OCI-LY7 (cell line): ENCODE data around the gene GCLM.

Experiments
- CTCF ChIP-seq: fragments of 200-600 bp; sonication (generic); conservative IDR thresholded peaks from 2 replicates; pipeline ENCODE4 v1.5.1; 2014; ENCODE audit warnings: mild to moderate bottlenecking, antibody characterized with exemption, low read length, moderate library complexity, mixed read lengths
- EZH2phosphoT487 ChIP-seq: fragments of 200-600 bp; sonication (generic); IDR thresholded peaks from 2 replicates; pipeline ENCODE4 v1.6.1; 2018; ENCODE audit warnings: low read depth, borderline replicate concordance, mild to moderate bottlenecking, mixed run types, antibody characterized with exemption, low read length, moderate library complexity, mixed read lengths

DNA sequence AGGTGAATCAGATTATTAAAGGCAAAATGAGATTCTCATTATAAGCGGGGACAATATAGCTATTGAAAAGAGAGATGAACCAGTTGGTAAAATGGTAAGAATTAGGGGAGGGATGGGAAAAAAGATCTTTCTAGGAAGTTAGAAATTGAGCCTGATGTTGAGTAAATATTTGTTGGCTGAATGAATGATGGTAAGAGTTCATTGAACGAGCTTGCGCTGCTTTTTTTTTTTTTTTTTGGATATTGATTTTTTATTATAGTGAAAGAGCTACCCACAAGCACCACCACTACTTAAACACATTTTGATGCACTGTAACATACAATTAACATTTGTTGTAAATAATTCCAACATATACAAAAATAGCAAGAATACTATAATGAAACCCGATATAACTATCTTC is 1.1 kb upstream of the GCLM start:
- TF ChIP-seq CTCF (no peak), EZH2phosphoT487 (no peak)
